HCT116 (cell line): ENCODE results near the gene CCP110.
A peak's percentile ranks its signal among the peaks of the same experiment; 100 is the strongest.

Experiments
- CTCF ChIP-seq, 3 experiments: fragments of 200-600 bp in 1 of 3; sonication (generic) in 1 of 3; IDR thresholded peaks in 2 of 3; conservative IDR thresholded peaks in 1 of 3; 2 replicates each; pipeline ENCODE4 v1.5.1; 2012 to 2017; ENCODE audit warnings: low read depth in 2 of 3, low read length in 2 of 3, antibody characterized with exemption in 1 of 3, borderline replicate concordance in 1 of 3, control low read depth in 1 of 3, mild to moderate bottlenecking in 1 of 3, mixed read lengths in 1 of 3, mixed run types in 1 of 3, moderate library complexity in 1 of 3; ENCODE audit not compliant: insufficient read depth in 1 of 3
- ELF1 ChIP-seq: IDR thresholded peaks from 2 replicates; pipeline ENCODE4 v1.6.1; 2012; ENCODE audit warnings: low read depth, borderline replicate concordance
- EZH2 ChIP-seq: fragments of 200-600 bp; sonication (generic); IDR thresholded peaks from 2 replicates; pipeline ENCODE4 v1.6.1; 2017; ENCODE audit warnings: antibody characterized with exemption, mixed run types
- JUND ChIP-seq: IDR thresholded peaks from 2 replicates; pipeline ENCODE4 v1.6.1; 2012
- MAX ChIP-seq: IDR thresholded peaks from 2 replicates; pipeline ENCODE4 v1.6.1; 2012
- POLR2AphosphoS5 ChIP-seq: IDR thresholded peaks from 2 replicates; pipeline ENCODE4 v1.6.1; 2011; ENCODE audit warnings: mild to moderate bottlenecking, low read depth, low read length, moderate library complexity
- RAD21 ChIP-seq: IDR thresholded peaks from 2 replicates; pipeline ENCODE4 v1.6.1; 2012; ENCODE audit warnings: low read depth, mild to moderate bottlenecking
- REST ChIP-seq: IDR thresholded peaks from 2 replicates; pipeline ENCODE4 v1.6.1; 2012; ENCODE audit warnings: low read depth
- YY1 ChIP-seq: IDR thresholded peaks from 2 replicates; pipeline ENCODE4 v1.6.1; 2011; ENCODE audit warnings: low read length, low read depth, moderate library complexity, mild to moderate bottlenecking; ENCODE audit not compliant: insufficient replicate concordance; ENCODE audit errors: extremely low read depth
- ZFX ChIP-seq: fragments of 450-650 bp; IDR thresholded peaks from 2 replicates; pipeline ENCODE4 v1.6.1; 2017
- ZNF274 ChIP-seq: fragments of 200-500 bp; sonication (Bioruptor generic); IDR thresholded peaks from 2 replicates; pipeline ENCODE4 v1.6.1; 2014; ENCODE audit warnings: mild to moderate bottlenecking, low read depth, low read length, inconsistent platforms
- TF ChIP-seq, protein P1 (sequence below): IDR thresholded peaks from 2 replicates; pipeline ENCODE4 v1.6.1; 2011; ENCODE audit warnings: mild to moderate bottlenecking, low read length, moderate library complexity; ENCODE audit not compliant: insufficient replicate concordance; ENCODE audit errors: extremely low read depth

GRCh38 chr16:19474617-19475016, 49.1 kb upstream of the CCP110 start:
- TF ChIP-seq EZH2 (no peak), CTCF (IDR thresholded peaks at IDR 0.05 in 2 of 3, conservative IDR thresholded peaks at IDR 0.05 in 1 of 3; ENCODE audit: borderline replicate concordance in 1 of 3, insufficient read depth in 1 of 3, low read depth in 2 of 3, low read length in 2 of 3) (peak in 2 of 3 experiments; percentile 13 to 18; a peak in 1 of 6 replicates), YY1 (no peak), ZNF274 (no peak), ELF1 (no peak), POLR2AphosphoS5 (no peak), REST (no peak), RAD21 (no peak), JUND (no peak), ZFX (no peak), MAX (no peak)
- TF ChIP-seq, protein P1, sequence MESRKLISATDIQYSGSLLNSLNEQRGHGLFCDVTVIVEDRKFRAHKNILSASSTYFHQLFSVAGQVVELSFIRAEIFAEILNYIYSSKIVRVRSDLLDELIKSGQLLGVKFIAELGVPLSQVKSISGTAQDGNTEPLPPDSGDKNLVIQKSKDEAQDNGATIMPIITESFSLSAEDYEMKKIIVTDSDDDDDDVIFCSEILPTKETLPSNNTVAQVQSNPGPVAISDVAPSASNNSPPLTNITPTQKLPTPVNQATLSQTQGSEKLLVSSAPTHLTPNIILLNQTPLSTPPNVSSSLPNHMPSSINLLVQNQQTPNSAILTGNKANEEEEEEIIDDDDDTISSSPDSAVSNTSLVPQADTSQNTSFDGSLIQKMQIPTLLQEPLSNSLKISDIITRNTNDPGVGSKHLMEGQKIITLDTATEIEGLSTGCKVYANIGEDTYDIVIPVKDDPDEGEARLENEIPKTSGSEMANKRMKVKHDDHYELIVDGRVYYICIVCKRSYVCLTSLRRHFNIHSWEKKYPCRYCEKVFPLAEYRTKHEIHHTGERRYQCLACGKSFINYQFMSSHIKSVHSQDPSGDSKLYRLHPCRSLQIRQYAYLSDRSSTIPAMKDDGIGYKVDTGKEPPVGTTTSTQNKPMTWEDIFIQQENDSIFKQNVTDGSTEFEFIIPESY, result no peak
